ENCODE results near the gene NEU4.
"Not testable (repeated sequence)": the region's sequence is repeated elsewhere in the genome, so short reads cannot be mapped to it uniquely, and the experiment has no call there.

The NEU4 gene

GRCh38 chr2:241808721-241809382 is at the start of gene NEU4:
Gene NEU4 (plus strand): TSS chr2:241809193. CDS start chr2:241814485, 5,292 bp downstream.
- DNase-seq (ENCODE audit: insufficient read length, low spot score) (no peak), FAIRE-seq (no peak)

- not testable (repeated sequence) for FAIRE-seq; DNase-seq (ENCODE audit: insufficient read length, low spot score)
These were observed 49.1 kb upstream of the NEU4 start for GRCh38 chr2:241759893-241760292.

- FAIRE-seq (no peak), DNase-seq (ENCODE audit: insufficient read length, low spot score) (no peak)
These were observed 48.7 kb upstream of the NEU4 start for GRCh38 chr2:241760301-241760771.

- no peak for FAIRE-seq
These were observed 46.6 kb upstream of the NEU4 start for GRCh38 chr2:241762321-241762932.

GRCh38 chr2:241762933-241763369 is 46.0 kb upstream of the NEU4 start:
- DNase-seq (ENCODE audit: insufficient read length, low spot score) (no peak), FAIRE-seq (no peak)

More at GRCh38 chr2:241762321-241762932, 46.6 kb upstream of the NEU4 start:
- no peak for DNase-seq (ENCODE audit: insufficient read length, low spot score)

GRCh38 chr2:241763551-241764274 is 45.3 kb upstream of the NEU4 start:
- DNase-seq (ENCODE audit: insufficient read length, low spot score) (no peak), FAIRE-seq (no peak)

- no peak for FAIRE-seq
- no peak for DNase-seq (ENCODE audit: insufficient read length, low spot score)
These were observed 44.4 kb upstream of the NEU4 start for GRCh38 chr2:241764275-241765241.

- peak; percentile 1 for DNase-seq (ENCODE audit: insufficient read length, low spot score)
- FAIRE-seq: no peak
These were observed 41.3 kb upstream of the NEU4 start for GRCh38 chr2:241767464-241768250.

- FAIRE-seq: no peak
These were observed 40.7 kb upstream of the NEU4 start for GRCh38 chr2:241768251-241768711.

GRCh38 chr2:241768850-241769249 is 40.1 kb upstream of the NEU4 start:
- no peak for FAIRE-seq
- DNase-seq (ENCODE audit: insufficient read length, low spot score): no peak

More at GRCh38 chr2:241768251-241768711, 40.7 kb upstream of the NEU4 start:
- peak; percentile 1 for DNase-seq (ENCODE audit: insufficient read length, low spot score)

- no peak for FAIRE-seq
- peak; percentile 1 for DNase-seq (ENCODE audit: insufficient read length, low spot score)
These were observed 39.2 kb upstream of the NEU4 start for GRCh38 chr2:241769819-241770184.

GRCh38 chr2:241770185-241770935 is 38.6 kb upstream of the NEU4 start:
- FAIRE-seq (no peak), DNase-seq (ENCODE audit: insufficient read length, low spot score) (peak; percentile 7)

- no peak for DNase-seq (ENCODE audit: insufficient read length, low spot score)
- no peak for FAIRE-seq
These were observed 38.1 kb upstream of the NEU4 start for GRCh38 chr2:241770936-241771285.

- FAIRE-seq: no peak
- peak; percentile 7 for DNase-seq (ENCODE audit: insufficient read length, low spot score)
These were observed 37.5 kb upstream of the NEU4 start for GRCh38 chr2:241771286-241772062.

- FAIRE-seq (no peak), DNase-seq (ENCODE audit: insufficient read length, low spot score) (peak; percentile 1)
These were observed 36.9 kb upstream of the NEU4 start for GRCh38 chr2:241772063-241772499.

- FAIRE-seq (no peak), DNase-seq (ENCODE audit: insufficient read length, low spot score) (peak; percentile 4)
These were observed 35.2 kb upstream of the NEU4 start for GRCh38 chr2:241773511-241774418.
